C4-2B (cell line): ENCODE data around the gene GPC2.
"Not testable (repeated sequence)": the region's sequence is repeated elsewhere in the genome, so short reads cannot be mapped to it uniquely, and the experiment has no call there.

Experiments
- H3K27ac ChIP-seq: fragments of 450-650 bp; 2 replicates; pipeline ENCODE4 v1.5.1; 2017
- ZFX ChIP-seq: fragments of 450-650 bp; IDR thresholded peaks from 2 replicates; pipeline ENCODE4 v1.6.1; 2017
- TF ChIP-seq, protein P1 (sequence below): fragments of 450-650 bp; conservative IDR thresholded peaks from 2 replicates; pipeline ENCODE4 v1.5.1; 2017; ENCODE audit warnings: mild to moderate bottlenecking

GPC2 gene

DNA sequence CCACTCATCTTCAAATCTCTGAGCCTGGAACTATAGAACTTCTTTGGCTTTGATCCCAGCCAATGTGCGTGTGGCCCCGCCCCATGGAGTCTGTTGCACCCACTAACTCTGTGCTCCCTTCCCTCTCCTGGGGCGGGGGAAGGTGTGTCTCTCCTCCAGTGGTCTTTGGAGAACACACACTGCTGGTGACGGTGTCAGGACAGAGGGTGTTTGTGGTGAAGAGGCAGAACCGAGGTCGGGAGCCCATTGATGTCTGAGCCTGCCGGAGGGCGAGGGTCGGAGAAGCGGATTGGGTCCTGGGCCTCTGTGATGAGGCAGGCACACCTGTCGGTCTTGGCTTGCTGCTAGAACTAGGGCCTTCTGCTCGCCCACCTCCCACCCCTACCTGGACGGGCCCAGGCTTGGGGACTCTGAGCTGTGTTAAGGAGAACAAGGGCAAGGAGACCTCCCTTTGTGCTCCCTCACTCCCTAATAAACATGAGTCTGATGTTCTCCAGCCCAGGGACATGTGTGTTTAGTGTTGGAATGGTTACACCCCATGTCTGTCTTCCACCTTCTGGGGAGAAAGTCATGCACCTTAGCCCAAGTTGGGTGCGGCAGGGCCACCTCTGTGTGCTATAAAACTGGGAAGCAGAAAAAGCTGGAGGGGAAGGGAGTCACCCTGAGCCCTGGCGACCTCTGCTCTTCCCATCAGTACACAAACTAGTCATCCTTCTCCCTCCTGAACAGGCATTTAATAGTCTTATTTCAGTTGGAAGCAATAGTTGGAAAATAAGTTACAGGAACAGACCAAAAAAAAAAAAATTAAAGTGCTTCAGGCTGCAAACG is 23.3 kb downstream of the GPC2 start:
- H3K27ac ChIP-seq, result no peak overlapping the region
- TF ChIP-seq, protein P1, sequence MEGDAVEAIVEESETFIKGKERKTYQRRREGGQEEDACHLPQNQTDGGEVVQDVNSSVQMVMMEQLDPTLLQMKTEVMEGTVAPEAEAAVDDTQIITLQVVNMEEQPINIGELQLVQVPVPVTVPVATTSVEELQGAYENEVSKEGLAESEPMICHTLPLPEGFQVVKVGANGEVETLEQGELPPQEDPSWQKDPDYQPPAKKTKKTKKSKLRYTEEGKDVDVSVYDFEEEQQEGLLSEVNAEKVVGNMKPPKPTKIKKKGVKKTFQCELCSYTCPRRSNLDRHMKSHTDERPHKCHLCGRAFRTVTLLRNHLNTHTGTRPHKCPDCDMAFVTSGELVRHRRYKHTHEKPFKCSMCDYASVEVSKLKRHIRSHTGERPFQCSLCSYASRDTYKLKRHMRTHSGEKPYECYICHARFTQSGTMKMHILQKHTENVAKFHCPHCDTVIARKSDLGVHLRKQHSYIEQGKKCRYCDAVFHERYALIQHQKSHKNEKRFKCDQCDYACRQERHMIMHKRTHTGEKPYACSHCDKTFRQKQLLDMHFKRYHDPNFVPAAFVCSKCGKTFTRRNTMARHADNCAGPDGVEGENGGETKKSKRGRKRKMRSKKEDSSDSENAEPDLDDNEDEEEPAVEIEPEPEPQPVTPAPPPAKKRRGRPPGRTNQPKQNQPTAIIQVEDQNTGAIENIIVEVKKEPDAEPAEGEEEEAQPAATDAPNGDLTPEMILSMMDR, result no peak
- TF ChIP-seq ZFX, result no peak

DNA sequence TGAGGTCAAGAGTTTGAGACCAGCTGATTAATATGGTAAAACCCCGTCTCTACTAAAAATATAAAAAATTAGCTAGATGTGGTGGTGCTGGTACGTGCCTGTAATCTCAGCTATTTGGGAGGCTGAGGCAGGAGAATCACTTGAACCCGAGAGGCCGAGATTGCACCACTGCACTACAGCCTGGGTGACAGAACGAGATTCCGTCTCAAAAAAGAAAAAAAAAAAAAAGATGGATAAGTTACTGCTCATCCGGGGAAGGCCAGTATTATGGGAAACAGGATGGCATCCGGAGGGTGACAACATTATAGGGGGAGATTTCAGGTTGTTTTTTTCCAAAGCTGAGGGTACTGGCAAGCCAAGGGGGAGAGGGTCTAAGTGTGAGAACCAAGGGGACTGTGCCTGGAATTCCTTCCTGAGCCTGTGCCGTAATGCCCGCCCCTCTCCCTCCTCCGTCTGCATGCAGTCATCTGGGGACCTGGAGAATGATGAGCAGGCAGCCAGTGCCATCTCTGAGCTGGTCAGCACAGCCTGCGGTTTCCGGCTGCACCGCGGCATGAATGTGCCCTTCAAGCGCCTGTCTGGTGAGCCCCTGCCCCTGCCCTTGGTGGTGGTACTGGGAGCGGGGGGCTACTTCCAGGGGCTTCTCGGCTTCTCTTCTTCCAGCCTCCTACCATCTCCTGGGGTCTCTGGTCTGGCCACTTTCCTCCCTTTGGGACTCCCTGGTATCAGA is 24.1 kb downstream of the GPC2 start:
- no peak overlapping the region for H3K27ac ChIP-seq

GRCh38 chr7:100152404-100152803 is 24.8 kb downstream of the GPC2 start:
- TF ChIP-seq, protein P1, result no peak
- TF ChIP-seq ZFX, result no peak
- H3K27ac ChIP-seq, result no peak overlapping the region

More for the DNA sequence above, 24.1 kb downstream of the GPC2 start:
- TF ChIP-seq, protein P1, result no peak
- TF ChIP-seq ZFX, result no peak

GRCh38 chr7:100148559-100149328 is 28.4 kb downstream of the GPC2 start, which contains the start of gene LAMTOR4:
Gene LAMTOR4 (plus strand): TSS chr7:100148918. CDS start chr7:100148973, 55 bp downstream.
- no peak for TF ChIP-seq ZFX
- TF ChIP-seq, protein P1, result no peak
- H3K27ac ChIP-seq, result peak within 1 kb of the TSS; percentile 90

DNA sequence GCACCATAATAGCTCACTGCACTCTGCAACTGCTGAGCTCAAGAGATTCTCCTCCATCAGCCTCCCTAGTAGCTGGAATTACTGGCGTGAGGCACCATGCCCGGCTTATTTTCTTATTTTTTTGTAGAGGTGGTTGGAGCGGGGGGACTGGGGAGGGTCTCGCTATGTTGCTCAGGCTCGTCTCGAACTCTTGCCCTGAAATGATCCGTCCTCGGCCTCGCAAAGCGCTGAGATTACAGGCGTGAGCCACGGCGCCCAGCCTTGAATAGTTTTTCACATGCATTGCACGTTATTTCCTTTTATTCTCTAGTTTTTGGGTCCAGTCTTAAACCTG is 29.0 kb downstream of the GPC2 start:
- TF ChIP-seq ZFX, result no peak
- TF ChIP-seq, protein P1, result no peak
- peak overlapping the region; percentile 90 for H3K27ac ChIP-seq

DNA sequence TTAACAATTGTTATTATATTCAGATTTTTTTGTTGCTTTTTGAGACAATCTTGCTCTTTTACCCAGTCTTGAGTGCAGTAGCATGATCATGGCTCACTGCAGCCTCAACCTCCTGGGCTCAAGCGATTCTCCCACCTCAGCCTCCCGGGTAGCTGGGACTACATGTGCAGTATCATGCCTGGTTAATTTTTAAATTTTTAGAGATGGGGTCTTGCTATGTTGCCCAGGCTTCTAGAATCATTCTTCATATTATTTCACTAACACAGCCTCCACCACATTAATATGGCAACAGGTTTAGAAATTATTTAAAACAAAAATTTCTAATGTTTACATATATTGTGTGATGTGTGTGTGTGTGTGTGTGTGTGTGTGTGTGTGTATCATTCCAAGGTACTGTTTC is 29.9 kb downstream of the GPC2 start:
- TF ChIP-seq, protein P1, result no peak
- no peak for TF ChIP-seq ZFX

DNA sequence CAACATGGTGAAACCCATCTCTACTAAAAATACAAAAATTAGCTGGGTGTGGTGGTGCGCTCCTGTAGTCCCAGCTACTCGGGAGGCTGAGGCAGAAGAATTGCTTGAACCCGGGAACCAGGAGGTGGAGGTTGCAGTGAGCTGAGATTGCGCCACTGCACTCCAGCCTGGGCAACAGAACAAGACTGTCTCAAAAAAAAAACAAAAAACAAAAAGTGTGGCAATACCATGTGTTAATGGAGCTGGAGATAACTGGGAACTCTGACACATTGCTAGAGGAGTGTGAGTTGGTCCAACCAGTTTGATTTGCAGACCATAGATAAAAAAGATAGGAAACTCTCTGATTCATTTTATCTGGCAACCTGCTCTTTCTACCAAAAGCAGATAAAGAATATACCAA is 30.8 kb downstream of the GPC2 start:
- H3K27ac ChIP-seq, result not testable (repeated sequence)

More for the DNA sequence above, 29.9 kb downstream of the GPC2 start:
- H3K27ac ChIP-seq, result no peak overlapping the region
